A172 (cell line): ENCODE measurements around the gene PABPC1L. TPM values are rescaled to one million over a fixed set of nuclear protein-coding genes. Genes with fewer than 3 reads are reported as not detected.
"Not testable (repeated sequence)": the region's sequence is repeated elsewhere in the genome, so short reads cannot be mapped to it uniquely, and the experiment has no call there.

ENCODE experiments used
- DNase-seq: peaks from one replicate; pipeline ENCODE4 v3.0.0-alpha.2; 2015; ENCODE audit warnings: low spot score
- total RNA-seq: library from RNA; depleted of rRNA; stranded (reverse); fragments of >200 nt; shearing (Covaris generic); gene quantifications from 2 replicates; pipeline ENCODE4 v1.2.3, GENCODE V29; 2014; rRNA removed

Gene PABPC1L
- 6.0 and 9.1 TPM in 2 replicates for total RNA-seq

DNA sequence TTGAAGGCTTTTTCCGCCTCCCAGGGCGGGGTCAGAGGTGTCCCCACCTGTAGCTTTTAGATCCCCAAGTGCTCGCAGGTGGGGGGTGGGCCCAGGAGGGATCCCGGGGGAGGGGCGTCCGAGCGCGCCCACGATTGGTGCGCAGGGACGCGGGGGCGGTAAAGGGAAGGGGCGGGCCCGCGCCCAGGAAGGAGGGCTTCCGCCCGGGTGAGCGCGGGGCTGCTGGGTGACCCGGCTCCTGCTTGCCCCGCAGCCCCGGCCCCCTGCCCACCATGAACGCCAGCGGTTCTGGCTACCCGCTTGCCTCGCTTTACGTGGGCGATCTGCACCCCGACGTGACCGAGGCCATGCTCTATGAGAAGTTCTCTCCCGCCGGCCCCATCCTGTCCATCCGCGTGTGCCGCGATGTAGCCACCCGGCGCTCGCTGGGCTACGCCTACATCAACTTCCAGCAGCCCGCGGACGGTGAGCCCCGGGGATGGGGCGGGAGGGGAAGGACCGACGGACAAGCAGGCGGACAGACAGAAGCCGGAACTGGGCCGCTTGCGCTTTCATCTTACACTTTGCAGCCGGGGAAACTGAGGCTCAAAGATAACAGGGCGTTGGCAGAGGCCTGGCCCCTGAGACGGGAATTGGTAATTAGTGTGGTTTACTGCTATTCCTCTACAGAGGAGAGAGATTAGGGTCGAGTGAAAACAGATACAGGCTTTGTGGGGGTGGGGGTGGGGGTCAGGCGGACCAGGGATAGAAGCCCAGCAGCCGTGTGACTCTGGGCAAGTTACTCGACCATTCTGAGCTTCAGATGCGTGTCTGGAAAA lies at the start of gene PABPC1L:
Gene PABPC1L (plus strand): TSS at position 189 of the 818 bp plus-strand sequence. CDS start 84 bp downstream, at position 273.
- DNase-seq = peak; percentile 28

DNA sequence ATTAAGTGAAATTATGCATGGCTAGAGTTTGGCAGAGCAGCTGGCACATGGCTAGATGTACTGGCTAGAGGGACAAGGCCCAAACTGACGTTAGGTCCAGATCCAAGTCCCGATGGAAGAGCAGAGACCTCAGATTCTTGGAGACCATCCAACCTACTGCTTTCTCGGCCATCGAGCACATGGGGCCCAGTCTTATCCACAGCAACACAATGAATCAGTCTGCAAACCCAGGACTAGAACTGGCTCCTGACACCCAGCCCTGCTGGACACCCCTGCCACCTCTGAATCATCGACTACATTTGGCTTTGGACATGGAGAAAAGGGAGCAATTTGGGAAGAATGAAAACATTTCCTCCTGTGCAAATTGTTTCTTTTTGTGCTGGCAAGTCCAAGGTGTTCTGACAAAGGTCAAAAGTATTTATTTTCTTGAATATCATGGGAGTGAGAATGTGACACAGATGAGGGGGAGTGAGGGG lies 48.3 kb upstream of the PABPC1L start:
- peak; percentile 69 for DNase-seq

DNA sequence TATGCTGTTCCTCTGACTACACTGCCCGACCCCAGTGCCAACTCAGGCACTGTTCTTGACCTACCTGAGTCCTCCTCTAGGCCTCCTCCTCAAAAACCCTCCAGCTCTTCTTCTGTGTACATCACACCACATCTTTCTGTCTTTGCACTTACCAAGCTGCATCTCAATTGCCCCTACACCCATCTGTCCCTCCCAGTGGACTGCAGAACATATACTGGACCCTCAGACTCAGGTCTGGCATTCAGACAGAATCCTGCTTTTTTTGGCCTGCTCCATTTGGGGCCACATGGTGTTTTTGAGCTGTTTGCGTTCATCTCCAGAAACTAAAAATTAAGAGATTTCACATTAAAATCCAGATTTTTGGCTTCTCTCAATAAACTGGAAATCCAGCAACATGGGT lies 47.6 kb upstream of the PABPC1L start:
- DNase-seq = no peak

DNA sequence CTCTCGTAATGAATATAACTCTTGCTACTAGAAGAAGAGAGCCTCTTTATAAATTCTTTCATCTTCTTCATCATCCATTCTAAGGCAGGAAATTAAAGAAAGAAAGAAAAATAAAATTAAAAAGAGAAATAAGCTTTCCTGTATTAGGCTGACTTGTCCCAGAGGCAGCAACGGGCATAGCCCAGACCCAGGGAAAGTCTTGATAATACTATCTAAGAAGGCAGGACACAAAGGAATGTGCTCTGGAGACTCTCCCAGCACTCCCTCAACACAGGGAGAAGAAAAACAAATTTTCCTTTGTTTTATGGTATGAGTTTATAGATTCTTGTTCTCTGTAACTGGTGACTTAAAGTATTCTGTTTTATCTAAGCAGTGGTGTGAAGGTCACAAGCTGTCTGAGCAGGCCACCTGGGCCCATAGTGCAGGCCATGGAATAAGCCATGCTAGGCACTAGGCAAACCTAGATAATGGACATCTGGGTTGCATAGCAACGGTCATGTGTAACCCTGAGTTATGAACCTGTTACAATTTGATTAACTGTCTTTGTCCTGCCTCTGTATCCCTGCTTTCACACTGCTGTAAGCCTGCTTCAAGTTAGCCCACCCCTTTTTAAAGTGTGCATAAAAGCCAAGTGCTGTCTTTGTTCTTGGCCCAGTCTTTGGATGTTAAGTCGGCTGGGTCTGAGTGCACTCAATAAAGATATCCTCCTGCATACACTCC lies 46.3 kb upstream of the PABPC1L start:
- DNase-seq = not testable (repeated sequence)

DNA sequence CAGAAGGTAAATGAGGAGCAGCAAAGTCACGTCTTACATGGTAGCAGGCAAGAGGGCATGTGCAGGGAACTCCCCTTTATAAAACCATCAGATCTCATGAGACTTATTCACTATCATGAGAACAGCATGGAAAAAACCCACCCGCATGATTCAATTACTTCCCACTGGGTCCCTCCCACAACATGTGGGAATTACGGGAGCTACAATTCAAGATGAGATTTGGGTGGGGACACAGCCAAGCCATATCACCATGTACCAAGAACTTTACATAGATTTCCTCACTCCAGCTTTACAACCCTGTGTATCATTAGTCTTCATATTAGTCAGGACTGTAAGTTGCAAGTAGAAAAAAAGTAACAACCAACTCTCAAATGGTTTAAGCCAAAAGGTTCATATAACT lies 45.4 kb upstream of the PABPC1L start:
- DNase-seq = not testable (repeated sequence)

DNA sequence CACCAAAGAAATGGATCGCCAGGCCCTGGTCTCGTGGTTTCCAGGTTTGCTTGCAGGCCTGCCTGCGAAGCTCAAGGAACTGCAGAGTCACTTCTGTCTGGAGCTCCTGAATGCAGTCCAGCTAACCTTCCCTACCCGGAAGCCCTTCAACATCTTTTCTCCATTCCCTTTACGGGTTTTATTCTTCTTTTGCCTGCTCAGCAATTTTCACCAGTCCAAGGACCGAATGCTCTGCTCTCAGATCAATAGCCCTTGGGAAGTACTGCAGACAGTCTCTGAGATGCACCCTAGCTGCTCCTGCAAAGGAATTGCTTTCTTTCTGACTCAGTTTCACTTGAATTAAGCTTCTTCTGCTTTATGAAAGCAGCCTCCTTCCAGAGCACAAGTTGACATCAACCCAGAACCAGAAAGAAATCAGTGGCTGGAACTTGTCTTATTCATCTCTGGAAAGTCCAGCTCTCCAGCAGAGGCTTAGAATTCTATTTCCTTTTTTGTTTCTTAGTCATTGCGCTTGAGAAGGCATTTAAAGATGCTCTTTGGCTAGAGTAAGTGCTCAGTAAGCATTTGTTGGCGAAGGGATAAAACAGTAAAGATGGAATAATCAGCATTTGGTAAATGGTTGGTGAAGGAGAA lies 43.0 kb upstream of the PABPC1L start:
- no peak for DNase-seq

DNA sequence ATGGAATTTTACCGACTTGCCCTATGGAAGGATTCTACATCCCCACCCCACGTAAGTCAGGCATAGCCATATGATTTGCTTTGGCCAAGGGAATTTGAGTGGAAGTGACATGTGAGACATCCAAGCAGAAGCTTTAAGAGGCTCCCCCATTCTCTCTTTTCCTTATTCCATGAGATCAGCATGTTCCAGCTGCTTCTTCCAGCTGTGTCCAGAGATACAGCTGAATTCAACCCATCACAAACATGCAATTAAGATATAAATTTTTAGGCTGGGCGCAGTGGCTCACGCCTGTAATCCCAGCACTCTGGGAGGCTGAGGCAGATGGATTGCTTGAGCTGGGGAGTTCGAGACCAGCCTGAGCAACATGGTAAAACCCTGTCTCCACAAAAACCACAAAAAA lies 40.4 kb upstream of the PABPC1L start:
- no peak for DNase-seq

DNA sequence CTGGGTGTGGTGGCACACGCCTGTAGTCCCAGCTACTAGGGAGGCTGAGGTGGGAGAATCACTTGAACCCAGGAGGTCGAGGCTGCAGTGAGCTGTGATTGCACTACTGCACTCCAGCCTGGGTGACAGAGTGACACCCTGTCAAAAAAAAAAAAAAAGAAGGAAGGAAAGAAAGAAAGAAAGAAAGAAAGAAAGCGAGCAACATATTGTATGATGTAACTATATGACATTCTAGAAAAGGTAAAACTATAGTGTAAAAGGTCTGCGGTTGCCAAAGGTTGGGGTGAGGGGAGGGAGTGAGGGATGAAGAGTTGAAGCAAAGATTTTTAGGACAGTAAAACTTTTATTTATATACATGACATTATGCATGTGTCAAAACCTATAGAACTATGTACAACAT lies 27.5 kb upstream of the PABPC1L start:
- DNase-seq = not testable (repeated sequence)

DNA sequence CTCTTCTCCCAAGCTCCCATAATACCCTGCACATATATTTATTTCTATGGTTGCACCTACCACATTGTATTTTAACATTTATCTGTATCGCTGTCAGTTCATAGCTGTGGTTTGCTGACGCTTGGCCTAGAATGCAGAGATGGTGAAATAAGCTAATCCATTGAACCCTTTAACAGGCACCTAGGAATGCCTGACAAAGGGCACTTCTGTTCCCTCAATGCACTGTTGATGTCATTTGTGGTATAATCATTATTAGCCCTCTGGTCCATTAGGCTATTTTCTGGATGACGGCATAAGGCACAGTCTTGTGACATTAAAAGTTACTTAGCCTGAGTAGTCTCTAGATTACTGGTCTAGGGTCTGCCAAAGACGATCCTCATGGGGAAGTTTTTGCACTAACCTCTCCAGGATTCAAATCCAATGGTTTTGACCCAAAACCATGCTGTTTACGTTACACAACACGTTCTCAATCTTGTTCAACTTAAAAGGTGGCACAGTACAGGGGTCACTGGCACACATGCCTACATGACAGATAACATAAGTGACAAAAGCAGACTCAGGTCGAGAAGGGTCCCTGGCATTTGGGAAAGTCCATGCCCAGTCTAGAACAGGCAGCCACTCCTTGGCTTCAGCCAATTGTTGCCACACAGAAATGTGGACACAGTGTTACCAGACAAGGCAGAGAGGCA lies 26.5 kb upstream of the PABPC1L start:
- no peak for DNase-seq

DNA sequence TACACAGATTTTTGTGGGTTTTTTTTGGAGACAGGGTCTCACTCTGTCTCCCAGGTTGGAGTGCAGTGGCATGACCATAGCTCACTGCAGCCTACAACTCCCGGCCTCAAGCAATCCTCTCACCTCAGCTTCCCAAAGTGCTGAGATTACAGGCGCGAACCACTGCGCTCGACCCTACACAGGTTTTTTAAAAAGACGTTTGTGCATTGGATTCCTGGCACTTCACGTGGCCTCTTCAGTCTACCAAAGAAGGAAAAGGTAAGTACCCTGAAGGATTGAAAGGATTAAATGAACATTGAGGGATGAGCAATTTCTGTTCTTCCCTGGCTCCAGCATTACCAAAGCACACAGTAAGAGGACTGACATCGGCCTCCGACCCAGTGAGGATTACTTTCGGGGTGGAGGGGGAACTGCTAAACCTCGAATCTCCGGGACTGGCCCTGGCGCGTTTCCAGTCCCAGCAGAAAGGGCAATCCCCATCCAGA lies 24.9 kb upstream of the PABPC1L start:
- no peak for DNase-seq

DNA sequence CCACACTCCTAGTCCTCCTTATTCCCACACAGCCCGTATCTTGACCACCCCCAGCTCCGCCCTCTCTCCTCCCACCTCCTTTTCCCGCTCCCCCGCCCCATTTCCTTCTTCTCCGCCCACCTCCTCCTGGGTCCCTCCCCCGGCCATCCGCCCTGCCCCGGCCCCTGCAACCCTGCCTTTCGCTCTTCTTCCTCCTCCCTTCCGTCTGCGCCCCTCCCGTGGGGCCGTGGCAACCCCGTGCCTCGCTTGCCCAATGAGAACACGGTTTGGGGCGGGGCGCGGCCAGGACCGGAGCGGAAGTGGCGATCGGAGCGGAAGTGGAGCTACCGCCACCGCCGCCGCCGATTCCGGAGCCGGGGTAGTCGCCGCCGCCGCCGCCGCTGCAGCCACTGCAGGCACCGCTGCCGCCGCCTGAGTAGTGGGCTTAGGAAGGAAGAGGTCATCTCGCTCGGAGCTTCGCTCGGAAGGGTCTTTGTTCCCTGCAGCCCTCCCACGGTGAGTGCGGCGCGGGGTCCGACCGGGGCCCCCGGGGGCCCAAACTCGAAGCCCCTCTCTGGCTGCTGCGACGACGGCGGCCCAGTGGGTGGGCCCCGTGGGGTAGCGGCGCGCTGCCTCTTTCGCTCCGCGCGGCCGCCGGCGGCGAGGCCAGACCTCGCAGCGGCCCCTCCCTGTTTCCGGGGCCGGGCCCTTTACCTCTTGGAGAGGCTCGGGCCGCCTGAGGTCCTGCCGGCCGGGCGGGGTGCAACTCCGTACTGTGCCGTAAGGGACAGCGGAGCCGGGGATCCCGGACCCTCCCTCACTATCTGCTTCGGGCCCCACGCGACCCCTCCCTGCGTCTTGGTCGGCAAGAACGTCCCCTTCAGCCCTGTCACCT lies 24.2 kb upstream of the PABPC1L start, which contains the start of gene YWHAB:
Gene YWHAB (plus strand): TSS at position 314 of the 874 bp plus-strand sequence. CDS start 15,829 bp downstream, outside the sequence.
- peak; percentile 95 for DNase-seq

DNA sequence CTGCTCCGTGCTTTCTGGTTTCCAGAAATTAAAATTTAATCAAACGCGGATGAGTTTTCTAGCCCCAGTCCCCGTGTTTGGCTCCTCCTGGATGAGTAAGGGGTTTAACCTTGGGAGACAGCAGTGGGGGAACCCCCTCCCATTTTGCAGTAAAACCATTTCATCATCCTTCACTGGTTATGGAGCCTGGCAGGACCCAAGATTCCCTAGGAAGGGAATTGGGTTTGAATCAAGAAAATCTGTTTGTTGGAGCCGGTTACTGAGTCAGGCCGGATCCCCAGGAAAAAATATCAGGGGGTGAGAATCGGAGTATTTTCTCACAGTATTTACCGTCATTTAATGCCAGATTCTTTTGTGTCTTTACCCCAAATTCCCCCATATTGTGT lies 23.6 kb upstream of the PABPC1L start:
- DNase-seq = no peak

DNA sequence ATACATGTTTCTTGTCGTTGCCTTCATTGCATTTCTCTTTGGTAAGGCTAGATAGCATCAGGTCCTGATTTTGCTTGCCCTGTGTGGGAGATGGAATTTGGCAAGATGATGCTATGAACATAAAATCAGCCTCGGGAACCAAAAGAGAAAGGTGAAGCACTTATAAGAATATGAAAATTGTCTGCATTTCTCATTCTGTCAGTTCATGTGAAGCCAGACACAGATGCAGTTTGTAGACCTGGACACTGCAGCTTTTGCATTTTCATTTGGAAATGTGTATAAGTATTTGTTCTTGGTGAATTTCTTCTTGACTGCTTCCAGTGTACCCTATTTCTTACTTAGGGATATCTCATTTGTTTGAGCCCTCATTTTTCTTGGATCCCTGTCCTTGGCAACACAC lies 23.0 kb upstream of the PABPC1L start:
- DNase-seq = no peak

DNA sequence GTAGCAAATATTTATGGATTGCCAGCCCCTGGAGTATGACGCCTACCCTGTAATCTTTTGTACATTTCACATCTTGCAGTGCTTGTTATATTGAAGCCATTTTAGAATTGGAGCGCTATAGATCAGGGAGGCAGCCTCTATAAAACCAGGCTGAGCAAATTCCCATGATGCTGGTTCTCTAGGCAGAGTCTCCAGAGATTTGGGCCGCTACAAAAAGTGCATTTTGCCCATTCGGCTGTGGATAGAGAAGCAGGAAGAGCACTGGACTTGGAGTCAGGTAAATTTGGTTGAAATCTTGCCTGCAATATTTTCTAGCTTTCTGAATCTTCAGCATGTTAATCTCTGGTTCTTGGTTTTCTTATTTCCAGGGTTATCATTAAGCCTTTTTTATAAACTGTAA lies 22.4 kb upstream of the PABPC1L start:
- no peak for DNase-seq

DNA sequence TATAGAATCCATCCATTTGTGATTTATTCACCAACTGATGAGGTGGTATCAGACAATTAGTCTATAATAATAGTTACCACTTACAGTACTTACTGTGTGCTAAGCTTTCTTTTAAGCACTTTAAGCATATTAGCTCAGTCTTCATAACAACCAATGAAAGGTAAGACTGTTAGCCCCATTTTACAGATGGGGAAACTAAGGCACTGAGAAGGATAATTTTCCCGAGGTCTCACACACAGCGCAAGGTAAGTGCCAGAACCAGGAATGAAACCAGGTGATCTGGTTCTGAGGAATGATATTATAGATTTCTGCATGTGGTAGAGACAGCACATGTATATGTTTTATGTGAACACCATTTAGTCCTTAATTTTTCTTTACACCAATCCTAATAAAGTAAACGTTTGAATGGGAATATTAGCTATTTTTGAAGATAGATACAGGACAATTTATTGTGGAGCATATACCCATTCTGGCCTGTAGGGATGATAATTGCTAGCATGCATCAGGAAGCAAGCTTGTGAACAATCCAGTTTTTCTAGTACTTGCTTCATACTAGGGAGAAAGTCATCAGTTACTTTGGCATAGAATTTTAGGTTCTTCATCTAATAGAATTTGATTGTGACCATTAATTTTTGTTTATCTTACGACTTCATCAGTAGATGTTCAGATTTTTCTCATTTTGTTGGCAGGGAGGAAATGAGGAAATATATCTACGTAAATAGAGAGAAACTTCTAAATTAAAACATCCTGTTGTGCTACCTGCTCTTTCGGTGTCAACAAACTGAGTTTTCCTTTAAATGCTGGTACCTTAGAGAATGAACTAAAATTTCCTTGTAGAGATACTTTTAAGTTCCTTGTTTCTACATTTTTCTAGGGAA lies 21.4 kb upstream of the PABPC1L start:
- DNase-seq = no peak

DNA sequence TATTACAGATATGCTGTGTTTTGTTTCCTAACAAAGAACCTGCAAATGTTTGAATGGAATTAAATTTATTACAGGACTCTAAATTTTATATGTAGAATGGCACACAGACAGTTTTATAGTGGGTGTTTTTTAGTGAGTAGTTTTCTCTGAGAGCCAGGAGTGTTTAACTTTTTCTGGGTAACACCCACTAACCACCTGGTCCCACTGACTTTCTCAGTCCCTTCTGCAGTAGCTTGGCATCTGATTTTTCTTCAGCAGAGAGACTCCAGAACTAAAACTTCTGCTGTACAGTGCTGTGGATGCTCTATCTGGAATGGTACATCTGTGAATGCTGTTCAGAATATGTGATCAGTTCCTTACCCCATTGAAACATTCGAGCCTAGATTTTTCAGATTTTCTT lies 18.0 kb upstream of the PABPC1L start:
- no peak for DNase-seq

DNA sequence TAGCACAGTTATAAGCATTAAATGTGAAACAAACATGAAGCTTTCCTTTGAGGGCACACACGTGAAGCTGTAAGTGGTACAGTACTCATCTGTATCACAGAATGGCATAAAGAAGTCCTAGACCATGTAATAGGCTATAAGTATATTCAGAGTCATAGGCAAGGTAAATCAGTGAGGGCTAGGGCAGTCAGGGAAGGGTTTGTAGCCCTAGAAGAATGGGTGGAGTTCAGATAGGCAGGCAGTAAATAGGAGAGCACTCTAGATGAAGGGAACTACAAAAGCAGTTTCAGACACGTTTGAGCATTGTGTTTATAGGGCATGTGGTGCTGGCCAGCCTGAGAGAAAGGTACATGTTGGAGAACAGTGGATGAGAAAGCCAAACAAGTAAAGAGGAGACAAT lies 14.9 kb upstream of the PABPC1L start:
- no peak for DNase-seq

DNA sequence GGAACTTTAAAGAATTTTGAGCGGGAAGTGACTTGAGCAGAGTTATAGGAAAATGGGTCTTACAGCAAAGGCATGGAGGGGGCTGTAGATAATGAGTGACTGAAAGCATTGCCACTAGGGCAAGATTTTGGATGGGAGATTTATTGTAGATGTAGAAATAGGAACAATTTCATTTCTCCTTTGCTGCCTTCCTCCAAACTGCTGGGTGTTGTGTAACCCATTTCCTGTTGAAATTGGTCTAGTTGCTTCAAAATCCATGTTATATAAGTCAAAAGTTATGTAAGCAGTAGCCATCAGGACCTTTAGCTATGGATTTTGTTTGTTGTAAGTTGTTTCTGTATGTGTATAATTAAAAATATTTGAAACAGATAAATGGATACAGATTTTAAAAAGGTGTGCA lies 13.3 kb upstream of the PABPC1L start:
- no peak for DNase-seq

DNA sequence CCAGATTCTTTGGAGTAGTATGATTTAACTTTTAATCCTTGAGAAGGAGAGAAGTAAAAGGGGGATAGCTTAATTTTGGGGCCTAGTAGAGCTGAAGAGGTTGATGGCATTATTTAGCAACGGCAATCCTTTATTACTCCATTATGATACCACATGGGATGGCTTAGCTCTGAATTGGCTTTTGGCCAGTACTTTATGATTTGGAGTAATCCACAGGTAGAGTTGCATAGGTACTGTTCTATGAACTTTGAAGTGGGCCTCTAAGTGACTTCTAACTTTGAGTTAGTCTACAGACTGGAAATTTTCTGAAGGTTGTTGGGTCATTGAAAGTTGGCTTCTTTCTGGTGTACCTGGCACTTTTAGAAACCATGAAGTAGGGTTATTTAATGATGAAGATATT lies 12.7 kb upstream of the PABPC1L start:
- no peak for DNase-seq
